HepG2 (cell line): ENCODE measurements around the gene XRCC3. TPM values are rescaled to one million over a fixed set of nuclear protein-coding genes. Genes with fewer than 3 reads are reported as not detected.

Source experiments
- ATAC-seq: fragments of 200-7000 bp; cut with Tn5 transposase; 3 replicates; pipeline ENCODE4 v1.9.1; 2020; ENCODE audit warnings: mild to moderate bottlenecking, moderate library complexity
- BruUV-seq: library from RNA; stranded (reverse); fragments of 400-500 nt; replicated peaks from 2 replicates; lab custom pipeline; 2021; lab: Mats Ljungman, UMichigan
- CTCF ChIA-PET: fragments of 300-600 bp; formaldehyde crosslinking; extraction: SDS; loops from one replicate; lab custom pipeline; 2021; ENCODE audit warnings: low total read pairs, inconsistent platforms, low intra/inter-chr PET ratio; lab: Yijun Ruan, JAX
- POLR2A ChIA-PET: fragments of 350-600 bp; sonication (Branson Sonifier 250); formaldehyde crosslinking; loops from one replicate; lab custom pipeline; 2020; ENCODE audit warnings: antibody characterized with exemption, inconsistent platforms; lab: Yijun Ruan, JAX
- DNase-seq: peaks from one replicate; pipeline ENCODE4 v3.0.0-alpha.2; 2015; ENCODE audit warnings: low spot score
- FAIRE-seq: peaks from 3 replicates; lab custom pipeline; 2011; peaks lifted over from hg19 to GRCh38; lab: Jason Lieb, UNC
- H2AFZ ChIP-seq: one replicate; pipeline ENCODE4 v1.6.1; 2011; ENCODE audit warnings: low read length, inconsistent platforms
- H3K27ac ChIP-seq: fragments of 300-600 bp; 3 replicates; pipeline ENCODE4 v1.8.0; 2011; ENCODE audit warnings: mixed run types, mild to moderate bottlenecking, mixed read lengths, low read length, inconsistent platforms; ENCODE audit not compliant: insufficient read depth; ENCODE audit errors: extremely low read length
- H3K27me3 ChIP-seq, 2 experiments: fragments of 200-600 bp in 1 of 2; 2 replicates in 1 of 2; 3 replicates in 1 of 2; pipeline versions ENCODE4 v1.6.0 to v1.8.0; 2011; ENCODE audit warnings: low read length in 2 of 2, mild to moderate bottlenecking in 2 of 2, moderate library complexity in 2 of 2, inconsistent platforms in 1 of 2; ENCODE audit not compliant: insufficient read depth in 2 of 2, control insufficient read depth in 1 of 2
- H3K36me3 ChIP-seq, 2 experiments: fragments of 200-600 bp in 1 of 2; replicated peaks in 1 of 2; 2 replicates in 1 of 2; 3 replicates in 1 of 2; pipeline versions ENCODE4 v1.5.1 to v1.8.0; 2011; ENCODE audit warnings: low read length in 2 of 2, inconsistent platforms in 1 of 2; ENCODE audit not compliant: insufficient read depth in 2 of 2, control insufficient read depth in 1 of 2
- H3K4me1 ChIP-seq: 2 replicates; pipeline ENCODE4 v1.5.1; 2012; ENCODE audit warnings: low read length, inconsistent platforms; ENCODE audit not compliant: insufficient read depth
- H3K4me2 ChIP-seq: 2 replicates; pipeline ENCODE4 v1.6.0; 2011; ENCODE audit warnings: low read depth, low read length, inconsistent platforms
- H3K4me3 ChIP-seq, 3 experiments: fragments of 200-600 bp in 1 of 3; sonication (generic), shearing (Covaris generic) in 1 of 3; replicated peaks in 1 of 3; 2 replicates each; pipeline ENCODE4 v1.5.1; 2011 to 2016; ENCODE audit warnings: low read length in 3 of 3, inconsistent platforms in 2 of 3, low read depth in 2 of 3, mild to moderate bottlenecking in 2 of 3, control low read depth in 1 of 3, mixed read lengths in 1 of 3; ENCODE audit not compliant: insufficient read depth in 1 of 3
- H3K79me2 ChIP-seq: one replicate; pipeline ENCODE4 v1.6.1; 2011; ENCODE audit warnings: low read length, inconsistent platforms; ENCODE audit not compliant: insufficient read depth
- H3K9ac ChIP-seq: 2 replicates; pipeline ENCODE4 v1.6.0; 2011; ENCODE audit warnings: mild to moderate bottlenecking, low read depth, low read length, inconsistent platforms; ENCODE audit not compliant: insufficient read depth
- H3K9me3 ChIP-seq: 2 replicates; pipeline ENCODE4 v1.5.1; 2012; ENCODE audit warnings: mild to moderate bottlenecking, low read length
- H4K20me1 ChIP-seq: 2 replicates; pipeline ENCODE4 v1.6.0; 2011; ENCODE audit warnings: inconsistent platforms, mild to moderate bottlenecking, low read length, moderate library complexity; ENCODE audit not compliant: insufficient read depth
- CEBPB ChIP-seq: IDR thresholded peaks from 2 replicates; pipeline ENCODE4 v1.6.1; 2011; ENCODE audit warnings: low read depth, low read length, improper control_type of control experiment, borderline replicate concordance
- FOXA3 ChIP-seq: IDR thresholded peaks from 2 replicates; pipeline ENCODE4 v1.6.1; 2016; ENCODE audit warnings: missing genetic modification reagents, missing compliant biosample characterization
- IRF2 ChIP-seq: IDR thresholded peaks from 2 replicates; pipeline ENCODE4 v1.6.1; 2018; ENCODE audit warnings: missing genetic modification reagents, missing compliant biosample characterization
- KDM5A ChIP-seq: fragments of 200-600 bp; sonication (generic); IDR thresholded peaks from 2 replicates; pipeline ENCODE4 v1.7.0; 2018; ENCODE audit warnings: antibody characterized with exemption, mild to moderate bottlenecking, low read length, borderline replicate concordance
- RBM22 ChIP-seq: fragments of 200-400 bp; formaldehyde crosslinking; optimal IDR thresholded peaks from 2 replicates; pipeline ENCODE3; 2017; ENCODE audit warnings: mild to moderate bottlenecking, low read length, moderate library complexity
- STAG1 ChIP-seq: sonication (generic); formaldehyde crosslinking; IDR thresholded peaks from 2 replicates; pipeline ENCODE4 v1.4.0; 2020; ENCODE audit warnings: missing genetic modification reagents
- THAP9 ChIP-seq: sonication (generic); formaldehyde crosslinking; IDR thresholded peaks from 2 replicates; pipeline ENCODE4; 2020; ENCODE audit warnings: missing genetic modification reagents, mild to moderate bottlenecking, borderline replicate concordance
- ZNF513 ChIP-seq: sonication (generic); formaldehyde crosslinking; conservative IDR thresholded peaks from 2 replicates; pipeline ENCODE4 v1.5.0; 2020; ENCODE audit warnings: missing genetic modification reagents
- WGBS: methylation state at CpG from one replicate; pipeline ENCODE4 v1.1.6; 2017; ENCODE audit warnings: low lambda C conversion rate; 5-methylcytosine and 5-hydroxymethylcytosine counted together
- in situ Hi-C: cut with HindIII; loops from 2 replicates; pipeline ENCODE4 v1.10.0; 2017; ENCODE audit warnings: low pct_unique_long_range_greater_than_20kb; ENCODE audit not compliant: extremely low pct_ligation_motif_present
- intact Hi-C: fragments of 100-400 bp; cut with micrococcal nuclease; formaldehyde crosslinking; loops from one replicate; pipeline ENCODE4 v1.10.0; 2022; ENCODE audit not compliant: unreplicated experiment
- polyA plus RNA-seq, 8 experiments: library from polyadenylated mRNA; depleted of rRNA in 3 of 8; stranded (reverse) in 7 of 8; unstranded in 1 of 8; fragments of >200 nt; fragmentation: Illumina TruSeq in 4 of 8; extraction: Trizol in 4 of 8; gene quantifications; 2 replicates each; pipeline versions ENCODE4 v1.2.1 to v1.2.3, GENCODE V29; 2011 to 2016; ENCODE audit warnings: low read depth in 4 of 8, missing spikeins in 1 of 8, mixed read lengths in 1 of 8; ENCODE audit not compliant: insufficient read depth in 1 of 8
- total RNA-seq, 5 experiments: library from RNA; depleted of rRNA; stranded (reverse); fragments of >200 nt; fragmentation: Illumina TruSeq; extraction: Trizol; gene quantifications; 2 replicates each; pipeline ENCODE4 v1.2.3, GENCODE V29; 2016; ENCODE audit warnings: low read depth in 1 of 5

Gene XRCC3
- total and polyA plus RNA-seq, 2 of the 13 experiments (the other 11 are each of a cell fraction or from before 2014, with no cell fraction given) = 5.4 to 25.8 TPM

- H3K27me3 ChIP-seq = no peaks in the 10 kb centered on the region
- no peak overlapping the region for H3K27ac ChIP-seq
- no TSS peak for BruUV-seq
- TF ChIP-seq FOXA3 (CRISPR knock-in tag) (no peak), STAG1 (no peak), RBM22 (peak; percentile 1)
- no peaks in the 10 kb centered on the region for H4K20me1 ChIP-seq
- no peak overlapping the region for H3K4me2 ChIP-seq
- intact Hi-C loops (no loop called here), in situ Hi-C loops (no loop called here)
- DNase-seq = no peak
- 98% methylated on average over 15 of the region's 15 CpGs for WGBS
- H2AFZ ChIP-seq = no peak overlapping the region
- H3K79me2 ChIP-seq = no peaks in the 10 kb centered on the region
- FAIRE-seq = no peak
- POLR2A ChIA-PET = no interaction called here
- no peaks in the 10 kb centered on the region for H3K9me3 ChIP-seq
- H3K4me3 ChIP-seq = no peak overlapping the region
- no peak for ATAC-seq
- H3K36me3 ChIP-seq = peaks cover 20 to 75% of the 10 kb centered on the region in 2 experiments
- H3K9ac ChIP-seq = no peak overlapping the region
- no peaks in the 10 kb centered on the region for H3K4me1 ChIP-seq
- CTCF ChIA-PET = no interaction called here
These were observed 30.4 kb downstream of the XRCC3 start for GRCh38 chr14:103684871-103685270.

GRCh38 chr14:103684471-103684870 lies 30.8 kb downstream of the XRCC3 start:
- BruUV-seq = no TSS peak
- H3K4me2 ChIP-seq = no peak overlapping the region
- 79% methylated on average over 5 of the region's 6 CpGs for WGBS
- ChIA-PET POLR2A (no interaction called here), CTCF (no interaction called here)
- H3K4me1 ChIP-seq = no peaks in the 10 kb centered on the region
- H3K9me3 ChIP-seq = no peaks in the 10 kb centered on the region
- DNase-seq (no peak), FAIRE-seq (no peak), ATAC-seq (no peak)
- intact Hi-C loops (no loop called here), in situ Hi-C loops (no loop called here)
- no peak overlapping the region for H2AFZ ChIP-seq
- no peaks in the 10 kb centered on the region for H3K79me2 ChIP-seq
- H3K9ac ChIP-seq = no peak overlapping the region
- no peak overlapping the region for H3K27ac ChIP-seq
- no peak overlapping the region for H3K4me3 ChIP-seq
- H3K36me3 ChIP-seq = peaks cover 20 to 77% of the 10 kb centered on the region in 2 experiments
- no peak for TF ChIP-seq KDM5A
- TF ChIP-seq IRF2 (CRISPR knock-in tag) = no peak
- no peak for TF ChIP-seq THAP9
- peak; percentile 34 for TF ChIP-seq RBM22
- TF ChIP-seq ZNF513 = no peak
- no peak for TF ChIP-seq CEBPB
- no peaks in the 10 kb centered on the region for H4K20me1 ChIP-seq
- H3K27me3 ChIP-seq = no peaks in the 10 kb centered on the region
